K562 (cell line): ENCODE measurements around the gene OR2S2. TPM values are rescaled to one million over a fixed set of nuclear protein-coding genes. Genes with fewer than 3 reads are reported as not detected.

Experiments used
- ATAC-seq: fragments of 200-7000 bp; cut with Tn5 transposase; 3 replicates; pipeline ENCODE4 v1.9.1; 2020; ENCODE audit warnings: moderate library complexity
- BruUV-seq: library from RNA; stranded (reverse); fragments of 400-500 nt; replicated peaks from 2 replicates; lab custom pipeline; 2021; lab: Mats Ljungman, UMichigan
- CTCF ChIA-PET: fragments of 300-600 bp; formaldehyde crosslinking; extraction: SDS; loops from one replicate; lab custom pipeline; 2021; ENCODE audit warnings: low intra/inter-chr PET ratio; lab: Yijun Ruan, JAX
- POLR2A ChIA-PET: fragments of 300-600, 350-650 bp; sonication (Branson Sonifier 250); formaldehyde crosslinking; extraction: SDS; loops from one replicate; lab custom pipeline; 2021; ENCODE audit warnings: antibody characterized with exemption, inconsistent platforms; lab: Yijun Ruan, JAX
- DNase-seq, 4 experiments: peaks; one replicate each; pipeline versions ENCODE4 v3.0.0 to v3.0.0-alpha.2; 2011 to 2018; ENCODE audit warnings: low spot score in 3 of 4, mixed read lengths in 3 of 4; ENCODE audit errors: extremely low read depth in 1 of 4
- FAIRE-seq: peaks from 2 replicates; lab custom pipeline; 2011; peaks lifted over from hg19 to GRCh38; lab: Jason Lieb, UNC
- H2AFZ ChIP-seq: 2 replicates; pipeline ENCODE4 v1.6.0; 2011; ENCODE audit warnings: low read depth, low read length, control low read depth, inconsistent platforms
- H3K27ac ChIP-seq: fragments of 200-600 bp; 3 replicates; pipeline ENCODE4 v1.8.0; 2011; ENCODE audit warnings: low read depth, mild to moderate bottlenecking, control low read depth, inconsistent platforms, low read length, moderate library complexity, mixed read lengths; ENCODE audit errors: extremely low read depth
- H3K27me3 ChIP-seq, 2 experiments: fragments of 300-600 bp in 1 of 2; 2 replicates in 1 of 2; 3 replicates in 1 of 2; pipeline versions ENCODE4 v1.6.0 to v1.8.0; 2011; ENCODE audit warnings: inconsistent platforms in 2 of 2, low read length in 2 of 2, mild to moderate bottlenecking in 1 of 2, mixed read lengths in 1 of 2, moderate library complexity in 1 of 2; ENCODE audit not compliant: control insufficient read depth in 2 of 2, insufficient read depth in 2 of 2
- H3K36me3 ChIP-seq: fragments of 300-600 bp; 3 replicates; pipeline ENCODE4 v1.8.0; 2011; ENCODE audit warnings: mild to moderate bottlenecking, low read length, inconsistent platforms; ENCODE audit not compliant: control insufficient read depth, insufficient read depth
- H3K4me1 ChIP-seq, 2 experiments: fragments of 200-600 bp in 1 of 2; replicated peaks in 1 of 2; 2 replicates in 1 of 2; 3 replicates in 1 of 2; pipeline versions ENCODE4 v1.5.1 to v1.8.0; 2011; ENCODE audit warnings: inconsistent platforms in 2 of 2, low read length in 2 of 2, mild to moderate bottlenecking in 1 of 2, mixed read lengths in 1 of 2, moderate library complexity in 1 of 2; ENCODE audit not compliant: control insufficient read depth in 2 of 2, insufficient read depth in 2 of 2
- H3K4me2 ChIP-seq: 2 replicates; pipeline ENCODE4 v1.6.1; 2011; ENCODE audit warnings: low read length, control low read depth, inconsistent platforms, mixed read lengths; ENCODE audit not compliant: insufficient read depth
- H3K4me3 ChIP-seq: fragments of 200-600 bp; sonication (generic), shearing (Covaris generic); 2 replicates; pipeline ENCODE4 v1.5.1; 2016; ENCODE audit warnings: control low read depth, inconsistent platforms
- H3K79me2 ChIP-seq: fragments of 200-600 bp; 3 replicates; pipeline ENCODE4 v1.8.0; 2011; ENCODE audit warnings: low read length, inconsistent platforms; ENCODE audit not compliant: control insufficient read depth, insufficient read depth
- H3K9ac ChIP-seq, 2 experiments: 2 replicates each; pipeline versions ENCODE4 v1.6.0 to v1.6.1; 2011; ENCODE audit warnings: low read depth in 2 of 2, low read length in 2 of 2, control low read depth in 1 of 2, inconsistent platforms in 1 of 2, mild to moderate bottlenecking in 1 of 2, mixed read lengths in 1 of 2; ENCODE audit not compliant: insufficient read depth in 1 of 2
- H3K9me1 ChIP-seq: one replicate; pipeline ENCODE4 v1.6.0; 2011; ENCODE audit warnings: inconsistent platforms, mild to moderate bottlenecking, low read length, moderate library complexity; ENCODE audit not compliant: control insufficient read depth, insufficient read depth
- H3K9me3 ChIP-seq: replicated peaks from 2 replicates; pipeline ENCODE4 v1.5.1; 2011; ENCODE audit warnings: low read depth, low read length, inconsistent platforms; ENCODE audit not compliant: control insufficient read depth, insufficient read depth
- H4K20me1 ChIP-seq: replicated peaks from 2 replicates; pipeline ENCODE4 v1.6.1; 2011; ENCODE audit warnings: low read length, inconsistent platforms, mixed read lengths; ENCODE audit not compliant: control insufficient read depth, insufficient read depth
- ARHGAP35 ChIP-seq: fragments of 450-650 bp; IDR thresholded peaks from 2 replicates; pipeline ENCODE4 v1.6.1; 2018; ENCODE audit not compliant: partially characterized antibody
- ATF6 ChIP-seq: sonication (generic); formaldehyde crosslinking; IDR thresholded peaks from 2 replicates; pipeline ENCODE4 v1.4.0; 2020; ENCODE audit warnings: mild to moderate bottlenecking, missing genetic modification reagents
- CSDE1 ChIP-seq, 2 experiments: fragments of 450-650 bp; IDR thresholded peaks; 2 replicates each; pipeline ENCODE4 v1.6.1; 2016; ENCODE audit warnings: mild to moderate bottlenecking in 1 of 2
- GABPB1 ChIP-seq: sonication (generic); formaldehyde crosslinking; IDR thresholded peaks from 2 replicates; pipeline ENCODE4 v1.8.0; 2022; ENCODE audit warnings: mild to moderate bottlenecking, missing genetic modification reagents
- HDGF ChIP-seq: fragments of 450-650 bp; IDR thresholded peaks from 2 replicates; pipeline ENCODE4 v1.6.1; 2016
- MCM7 ChIP-seq, 2 experiments: fragments of 450-650 bp; IDR thresholded peaks; 2 replicates each; pipeline ENCODE4 v1.6.1; 2016 to 2018
- MECOM ChIP-seq: fragments of 250-450 bp; sonication (Bioruptor Pico); IDR thresholded peaks from 2 replicates; pipeline ENCODE4 v1.8.0; 2022; ENCODE audit warnings: inconsistent platforms
- MYBL2 ChIP-seq, 2 experiments: fragments of 450-650 bp in 1 of 2; sonication (generic) in 1 of 2; formaldehyde crosslinking in 1 of 2; IDR thresholded peaks; 2 replicates each; pipeline versions ENCODE4 v1.6.1 to v1.8.1; 2017 to 2022; ENCODE audit warnings: borderline replicate concordance in 1 of 2, inconsistent platforms in 1 of 2, low read depth in 1 of 2, mild to moderate bottlenecking in 1 of 2, missing genetic modification reagents in 1 of 2, moderate library complexity in 1 of 2
- MYNN ChIP-seq, 2 experiments: sonication (generic); formaldehyde crosslinking in 1 of 2; IDR thresholded peaks; 2 replicates each; pipeline versions ENCODE4 v1.5.0 to v1.6.1; 2016 to 2020; ENCODE audit warnings: antibody characterized with exemption in 1 of 2, missing genetic modification reagents in 1 of 2
- NFE2 ChIP-seq: IDR thresholded peaks from 2 replicates; pipeline ENCODE4 v1.6.1; 2014; ENCODE audit warnings: antibody characterized with exemption, low read depth
- RBM22 ChIP-seq: fragments of 200-400 bp; formaldehyde crosslinking; IDR thresholded peaks from 2 replicates; pipeline ENCODE4 v1.6.1; 2018; ENCODE audit warnings: low read length, low read depth; ENCODE audit not compliant: poor library complexity, severe bottlenecking
- RBM39 ChIP-seq: fragments of 200-400 bp; formaldehyde crosslinking; optimal IDR thresholded peaks from 2 replicates; pipeline ENCODE3; 2018; ENCODE audit warnings: low read depth, low read length
- SP2 ChIP-seq: IDR thresholded peaks from 2 replicates; pipeline ENCODE4 v1.6.1; 2011; ENCODE audit warnings: mild to moderate bottlenecking, low read depth, low read length, moderate library complexity; ENCODE audit not compliant: poor library complexity, severe bottlenecking; ENCODE audit errors: extremely low read depth
- STAT5B ChIP-seq: fragments of 250-450 bp; sonication (Bioruptor Pico); IDR thresholded peaks from 2 replicates; pipeline ENCODE4 v1.8.0; 2021; ENCODE audit warnings: mild to moderate bottlenecking, inconsistent platforms
- ZFP1 ChIP-seq: fragments of 450-650 bp; formaldehyde crosslinking; IDR thresholded peaks from 2 replicates; pipeline ENCODE4 v1.4.0; 2020; ENCODE audit warnings: mild to moderate bottlenecking, mixed read lengths
- WGBS: fragments of 100-300 bp; shearing (Covaris generic); methylation state at CpG from one replicate; pipeline ENCODE4 v1.1.6; 2016; ENCODE audit warnings: low coverage, mixed read lengths; ENCODE audit not compliant: insufficient coverage; ENCODE audit errors: missing lambda C conversion rate; 5-methylcytosine and 5-hydroxymethylcytosine counted together
- in situ Hi-C: fragments of 300-500 bp; cut with MboI; formaldehyde crosslinking; loops from 4 replicates; pipeline ENCODE4 v1.15.0; 2018; ENCODE audit warnings: inconsistent platforms, mixed read lengths
- intact Hi-C: fragments of 100-400 bp; cut with micrococcal nuclease; formaldehyde crosslinking; loops from 2 replicates; pipeline ENCODE4 v1.14.2; 2022
- polyA plus RNA-seq, 8 experiments: library from polyadenylated mRNA; depleted of rRNA in 4 of 8; stranded (reverse) in 5 of 8; unstranded in 3 of 8; fragments of >200 nt; fragmentation: Nextera tagmentation in 2 of 8; fragmentation: Illumina TruSeq in 1 of 8; extraction: Ambion mirVana in 2 of 8; extraction: Trizol in 1 of 8; gene quantifications; 2 replicates each; pipeline versions ENCODE4 v1.2.1 to v1.2.3, GENCODE V29; 2011 to 2014; ENCODE audit warnings: inconsistent platforms in 1 of 8, missing spikeins in 1 of 8
- total RNA-seq, 7 experiments: library from RNA; depleted of rRNA in 6 of 7; stranded (reverse); fragments of >200 nt in 6 of 7; fragmentation: Illumina TruSeq in 2 of 7; extraction: Trizol in 2 of 7; gene quantifications; 2 replicates each; pipeline versions ENCODE4 v1.2.1 to v1.2.3, GENCODE V29; 2011 to 2021; ENCODE audit warnings: low replicate concordance in 1 of 7
- TF ChIP-seq, protein P1 (sequence below): fragments of 450-650 bp; IDR thresholded peaks from 2 replicates; pipeline ENCODE4 v1.6.1; 2017; ENCODE audit warnings: antibody characterized with exemption, mild to moderate bottlenecking

OR2S2 gene
- total and polyA plus RNA-seq, 9 of the 15 experiments (the other 6 are each of a cell fraction or from before 2014, with no cell fraction given) = not detected

DNA sequence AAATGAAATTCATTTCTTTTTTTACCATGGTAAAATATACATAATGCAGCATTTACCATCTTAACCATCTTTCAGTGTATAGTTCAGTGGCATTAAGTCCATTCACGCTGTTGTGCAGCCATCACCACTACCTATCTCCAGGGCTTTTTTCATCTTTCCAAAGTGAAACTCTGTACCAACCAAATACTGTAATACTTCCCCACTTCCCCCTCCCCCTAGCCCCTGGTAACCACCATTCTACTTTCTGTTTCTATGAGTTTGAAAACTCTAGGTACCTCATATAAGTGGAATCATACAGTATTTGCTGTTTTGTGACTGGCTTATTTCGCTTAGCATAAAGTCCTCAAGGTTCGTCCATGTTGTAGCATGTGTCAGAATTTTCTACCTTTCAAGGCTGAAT, 25.2 kb downstream of the OR2S2 start:
- Histone ChIP-seq H3K9me1 (no peaks in the 10 kb centered on the region), H2AFZ (no peak overlapping the region), H3K9ac (no peak overlapping the region), H3K4me2 (no peak overlapping the region), H4K20me1 (no peaks in the 10 kb centered on the region), H3K4me3 (no peak overlapping the region), H3K9me3 (no peaks in the 10 kb centered on the region), H3K36me3 (no peaks in the 10 kb centered on the region), H3K27ac (no peak overlapping the region), H3K27me3 (no peaks in the 10 kb centered on the region), H3K79me2 (no peaks in the 10 kb centered on the region), H3K4me1 (no peaks in the 10 kb centered on the region; a peak in 1 of 5 replicates)
- no peak for TF ChIP-seq STAT5B
- TF ChIP-seq SP2 = no peak
- TF ChIP-seq ARHGAP35 = no peak
- TF ChIP-seq MYNN (IDR thresholded peaks at IDR 0.05) = no peak
- TF ChIP-seq MYNN (CRISPR knock-in tag; IDR thresholded peaks at IDR 0.05) = no peak
- TF ChIP-seq GABPB1 = no peak
- no peak for TF ChIP-seq CSDE1 (IDR thresholded peaks at IDR 0.05)
- no peak for TF ChIP-seq MYBL2 (IDR thresholded peaks at IDR 0.05; ENCODE audit: low read depth)
- TF ChIP-seq MYBL2 (CRISPR knock-in tag; IDR thresholded peaks at IDR 0.05; ENCODE audit: borderline replicate concordance) = no peak
- TF ChIP-seq RBM39 = no peak
- TF ChIP-seq MCM7 (IDR thresholded peaks at IDR 0.05) = no peak
- no peak for TF ChIP-seq ATF6
- no peak for TF ChIP-seq HDGF
- no peak for TF ChIP-seq NFE2
- no peak for TF ChIP-seq MECOM (CRISPR knock-in tag)
- TF ChIP-seq, protein P1, sequence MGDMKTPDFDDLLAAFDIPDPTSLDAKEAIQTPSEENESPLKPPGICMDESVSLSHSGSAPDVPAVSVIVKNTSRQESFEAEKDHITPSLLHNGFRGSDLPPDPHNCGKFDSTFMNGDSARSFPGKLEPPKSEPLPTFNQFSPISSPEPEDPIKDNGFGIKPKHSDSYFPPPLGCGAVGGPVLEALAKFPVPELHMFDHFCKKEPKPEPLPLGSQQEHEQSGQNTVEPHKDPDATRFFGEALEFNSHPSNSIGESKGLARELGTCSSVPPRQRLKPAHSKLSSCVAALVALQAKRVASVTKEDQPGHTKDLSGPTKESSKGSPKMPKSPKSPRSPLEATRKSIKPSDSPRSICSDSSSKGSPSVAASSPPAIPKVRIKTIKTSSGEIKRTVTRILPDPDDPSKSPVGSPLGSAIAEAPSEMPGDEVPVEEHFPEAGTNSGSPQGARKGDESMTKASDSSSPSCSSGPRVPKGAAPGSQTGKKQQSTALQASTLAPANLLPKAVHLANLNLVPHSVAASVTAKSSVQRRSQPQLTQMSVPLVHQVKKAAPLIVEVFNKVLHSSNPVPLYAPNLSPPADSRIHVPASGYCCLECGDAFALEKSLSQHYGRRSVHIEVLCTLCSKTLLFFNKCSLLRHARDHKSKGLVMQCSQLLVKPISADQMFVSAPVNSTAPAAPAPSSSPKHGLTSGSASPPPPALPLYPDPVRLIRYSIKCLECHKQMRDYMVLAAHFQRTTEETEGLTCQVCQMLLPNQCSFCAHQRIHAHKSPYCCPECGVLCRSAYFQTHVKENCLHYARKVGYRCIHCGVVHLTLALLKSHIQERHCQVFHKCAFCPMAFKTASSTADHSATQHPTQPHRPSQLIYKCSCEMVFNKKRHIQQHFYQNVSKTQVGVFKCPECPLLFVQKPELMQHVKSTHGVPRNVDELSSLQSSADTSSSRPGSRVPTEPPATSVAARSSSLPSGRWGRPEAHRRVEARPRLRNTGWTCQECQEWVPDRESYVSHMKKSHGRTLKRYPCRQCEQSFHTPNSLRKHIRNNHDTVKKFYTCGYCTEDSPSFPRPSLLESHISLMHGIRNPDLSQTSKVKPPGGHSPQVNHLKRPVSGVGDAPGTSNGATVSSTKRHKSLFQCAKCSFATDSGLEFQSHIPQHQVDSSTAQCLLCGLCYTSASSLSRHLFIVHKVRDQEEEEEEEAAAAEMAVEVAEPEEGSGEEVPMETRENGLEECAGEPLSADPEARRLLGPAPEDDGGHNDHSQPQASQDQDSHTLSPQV = no peak
- TF ChIP-seq ZFP1 (CRISPR knock-in tag) = no peak
- TF ChIP-seq RBM22 = no peak
- BruUV-seq = no TSS peak
- no peak for FAIRE-seq
- WGBS = 81% methylated on average over 3 of the region's 3 CpGs
- intact Hi-C loops (no loop called here), in situ Hi-C loops (no loop called here)
- no peak for ATAC-seq
- DNase-seq = no peak
- ChIA-PET POLR2A (interaction anchor here (0.7 kb wide), 1 partner anchor 22 kb away, joined by 3 read pairs; no protein-coding TSS in a partner anchor), CTCF (no interaction called here)
